HepG2 (cell line): Measurements from ENCODE around the gene PCAT7. TPM values are rescaled to one million over a fixed set of nuclear protein-coding genes. Genes with fewer than 3 reads are reported as not detected.

ENCODE experiments used
- ATF1 ChIP-seq: IDR thresholded peaks from 2 replicates; pipeline ENCODE4 v1.6.1; 2016; ENCODE audit warnings: mild to moderate bottlenecking, control low read depth
- CAMTA2 ChIP-seq: sonication (generic); formaldehyde crosslinking; IDR thresholded peaks from 2 replicates; pipeline ENCODE4 v1.4.0; 2020; ENCODE audit warnings: mild to moderate bottlenecking, missing genetic modification reagents, borderline replicate concordance
- HOXA3 ChIP-seq: sonication (generic); formaldehyde crosslinking; IDR thresholded peaks from 2 replicates; pipeline ENCODE4 v1.5.0; 2020; ENCODE audit warnings: missing genetic modification reagents
- KAT2B ChIP-seq: fragments of 150-350 bp; IDR thresholded peaks from 2 replicates; pipeline ENCODE4 v1.6.1; 2014; ENCODE audit warnings: low read depth, low read length, borderline replicate concordance
- MEF2D ChIP-seq: sonication (generic); formaldehyde crosslinking; IDR thresholded peaks from 2 replicates; pipeline ENCODE4 v1.5.1; 2020; ENCODE audit warnings: mild to moderate bottlenecking, missing genetic modification reagents
- POLR2AphosphoS2 ChIP-seq: IDR thresholded peaks from 2 replicates; pipeline ENCODE4 v1.6.1; 2011; ENCODE audit warnings: low read depth, low read length, improper control_type of control experiment
- SALL1 ChIP-seq: sonication (generic); formaldehyde crosslinking; IDR thresholded peaks from 2 replicates; pipeline ENCODE4 v1.8.0; 2022; ENCODE audit warnings: mild to moderate bottlenecking, missing genetic modification reagents
- THAP11 ChIP-seq: IDR thresholded peaks from 2 replicates; pipeline ENCODE4 v1.6.1; 2016; ENCODE audit warnings: missing biosample characterization, missing genetic modification reagents
- ZBTB42 ChIP-seq: sonication (generic); formaldehyde crosslinking; IDR thresholded peaks from 2 replicates; pipeline ENCODE4 v1.5.0; 2020; ENCODE audit warnings: mild to moderate bottlenecking, missing genetic modification reagents
- ZNF317 ChIP-seq: sonication (generic); formaldehyde crosslinking; IDR thresholded peaks from 2 replicates; pipeline ENCODE4 v1.5.0; 2020; ENCODE audit warnings: mild to moderate bottlenecking, missing genetic modification reagents
- ZNF652 ChIP-seq: IDR thresholded peaks from 2 replicates; pipeline ENCODE4 v1.6.1; 2016; ENCODE audit warnings: low read depth, borderline replicate concordance
- ZNF7 ChIP-seq: IDR thresholded peaks from 2 replicates; pipeline ENCODE4 v1.6.1; 2016; ENCODE audit warnings: missing biosample characterization, missing genetic modification reagents
- polyA plus RNA-seq, 8 experiments: library from polyadenylated mRNA; depleted of rRNA in 3 of 8; stranded (reverse) in 7 of 8; unstranded in 1 of 8; fragments of >200 nt; fragmentation: Illumina TruSeq in 4 of 8; extraction: Trizol in 4 of 8; gene quantifications; 2 replicates each; pipeline versions ENCODE4 v1.2.1 to v1.2.3, GENCODE V29; 2011 to 2016; ENCODE audit warnings: low read depth in 4 of 8, missing spikeins in 1 of 8, mixed read lengths in 1 of 8; ENCODE audit not compliant: insufficient read depth in 1 of 8
- total RNA-seq, 5 experiments: library from RNA; depleted of rRNA; stranded (reverse); fragments of >200 nt; fragmentation: Illumina TruSeq; extraction: Trizol; gene quantifications; 2 replicates each; pipeline ENCODE4 v1.2.3, GENCODE V29; 2016; ENCODE audit warnings: low read depth in 1 of 5
- TF ChIP-seq, protein P1 (sequence below): sonication (generic); formaldehyde crosslinking; IDR thresholded peaks from 2 replicates; pipeline ENCODE4 v1.4.0; 2020; ENCODE audit warnings: mild to moderate bottlenecking, missing genetic modification reagents
- TF ChIP-seq, protein P2 (sequence below): sonication (generic); formaldehyde crosslinking; IDR thresholded peaks from 2 replicates; pipeline ENCODE4 v1.4.0; 2020; ENCODE audit warnings: missing genetic modification reagents, borderline replicate concordance
- TF ChIP-seq, protein P3 (sequence below): sonication (generic); formaldehyde crosslinking; IDR thresholded peaks from 2 replicates; pipeline ENCODE4 v1.4.0; 2020; ENCODE audit warnings: missing genetic modification reagents, borderline replicate concordance

PCAT7 gene
- total and polyA plus RNA-seq, 2 of the 13 experiments (the other 11 are each of a cell fraction or from before 2014, with no cell fraction given): 2.3 to 3.9 TPM

DNA sequence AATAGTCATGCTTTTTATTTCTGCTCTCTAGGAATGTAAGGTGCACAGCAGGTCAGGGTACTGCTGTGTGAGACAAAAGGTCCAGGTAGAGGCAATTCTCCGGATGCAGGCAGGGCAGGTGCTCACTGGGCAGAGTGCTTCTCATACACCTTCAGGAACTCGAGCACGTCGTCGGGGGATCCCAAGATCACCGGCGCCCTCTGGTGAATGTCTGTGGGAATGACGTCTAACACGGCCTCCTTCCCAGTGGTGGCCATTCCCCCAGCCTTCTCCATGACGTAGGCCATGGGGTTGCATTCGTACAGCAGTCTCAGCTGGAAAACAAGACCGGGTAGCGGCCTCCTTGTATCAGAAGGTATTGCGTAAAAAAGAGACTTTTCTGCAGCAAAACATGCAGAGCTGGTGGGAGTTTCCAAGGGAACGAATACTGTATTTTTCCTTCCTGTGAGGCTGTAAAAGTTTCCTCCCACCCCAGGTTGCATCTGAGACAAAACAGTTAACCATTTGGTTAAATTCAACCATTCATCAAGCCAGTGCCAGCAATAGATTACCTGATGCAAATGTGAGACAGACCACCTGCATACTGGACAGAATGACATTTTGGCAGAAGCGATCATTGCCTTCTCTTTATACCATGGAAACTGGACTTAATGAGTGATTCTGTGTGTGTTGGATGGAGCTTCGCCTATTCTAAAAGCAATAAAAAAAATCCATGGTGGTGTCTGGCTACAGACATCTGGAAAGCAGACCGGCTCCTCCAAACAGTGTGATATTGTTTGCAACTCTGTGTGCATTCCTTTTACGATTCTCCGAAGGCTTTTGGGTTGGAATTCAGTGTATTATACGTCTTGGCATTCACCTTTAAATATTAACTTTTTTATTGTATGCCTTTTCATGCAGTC, 48.6 kb downstream of the PCAT7 start (continued):
- TF ChIP-seq, protein P1, sequence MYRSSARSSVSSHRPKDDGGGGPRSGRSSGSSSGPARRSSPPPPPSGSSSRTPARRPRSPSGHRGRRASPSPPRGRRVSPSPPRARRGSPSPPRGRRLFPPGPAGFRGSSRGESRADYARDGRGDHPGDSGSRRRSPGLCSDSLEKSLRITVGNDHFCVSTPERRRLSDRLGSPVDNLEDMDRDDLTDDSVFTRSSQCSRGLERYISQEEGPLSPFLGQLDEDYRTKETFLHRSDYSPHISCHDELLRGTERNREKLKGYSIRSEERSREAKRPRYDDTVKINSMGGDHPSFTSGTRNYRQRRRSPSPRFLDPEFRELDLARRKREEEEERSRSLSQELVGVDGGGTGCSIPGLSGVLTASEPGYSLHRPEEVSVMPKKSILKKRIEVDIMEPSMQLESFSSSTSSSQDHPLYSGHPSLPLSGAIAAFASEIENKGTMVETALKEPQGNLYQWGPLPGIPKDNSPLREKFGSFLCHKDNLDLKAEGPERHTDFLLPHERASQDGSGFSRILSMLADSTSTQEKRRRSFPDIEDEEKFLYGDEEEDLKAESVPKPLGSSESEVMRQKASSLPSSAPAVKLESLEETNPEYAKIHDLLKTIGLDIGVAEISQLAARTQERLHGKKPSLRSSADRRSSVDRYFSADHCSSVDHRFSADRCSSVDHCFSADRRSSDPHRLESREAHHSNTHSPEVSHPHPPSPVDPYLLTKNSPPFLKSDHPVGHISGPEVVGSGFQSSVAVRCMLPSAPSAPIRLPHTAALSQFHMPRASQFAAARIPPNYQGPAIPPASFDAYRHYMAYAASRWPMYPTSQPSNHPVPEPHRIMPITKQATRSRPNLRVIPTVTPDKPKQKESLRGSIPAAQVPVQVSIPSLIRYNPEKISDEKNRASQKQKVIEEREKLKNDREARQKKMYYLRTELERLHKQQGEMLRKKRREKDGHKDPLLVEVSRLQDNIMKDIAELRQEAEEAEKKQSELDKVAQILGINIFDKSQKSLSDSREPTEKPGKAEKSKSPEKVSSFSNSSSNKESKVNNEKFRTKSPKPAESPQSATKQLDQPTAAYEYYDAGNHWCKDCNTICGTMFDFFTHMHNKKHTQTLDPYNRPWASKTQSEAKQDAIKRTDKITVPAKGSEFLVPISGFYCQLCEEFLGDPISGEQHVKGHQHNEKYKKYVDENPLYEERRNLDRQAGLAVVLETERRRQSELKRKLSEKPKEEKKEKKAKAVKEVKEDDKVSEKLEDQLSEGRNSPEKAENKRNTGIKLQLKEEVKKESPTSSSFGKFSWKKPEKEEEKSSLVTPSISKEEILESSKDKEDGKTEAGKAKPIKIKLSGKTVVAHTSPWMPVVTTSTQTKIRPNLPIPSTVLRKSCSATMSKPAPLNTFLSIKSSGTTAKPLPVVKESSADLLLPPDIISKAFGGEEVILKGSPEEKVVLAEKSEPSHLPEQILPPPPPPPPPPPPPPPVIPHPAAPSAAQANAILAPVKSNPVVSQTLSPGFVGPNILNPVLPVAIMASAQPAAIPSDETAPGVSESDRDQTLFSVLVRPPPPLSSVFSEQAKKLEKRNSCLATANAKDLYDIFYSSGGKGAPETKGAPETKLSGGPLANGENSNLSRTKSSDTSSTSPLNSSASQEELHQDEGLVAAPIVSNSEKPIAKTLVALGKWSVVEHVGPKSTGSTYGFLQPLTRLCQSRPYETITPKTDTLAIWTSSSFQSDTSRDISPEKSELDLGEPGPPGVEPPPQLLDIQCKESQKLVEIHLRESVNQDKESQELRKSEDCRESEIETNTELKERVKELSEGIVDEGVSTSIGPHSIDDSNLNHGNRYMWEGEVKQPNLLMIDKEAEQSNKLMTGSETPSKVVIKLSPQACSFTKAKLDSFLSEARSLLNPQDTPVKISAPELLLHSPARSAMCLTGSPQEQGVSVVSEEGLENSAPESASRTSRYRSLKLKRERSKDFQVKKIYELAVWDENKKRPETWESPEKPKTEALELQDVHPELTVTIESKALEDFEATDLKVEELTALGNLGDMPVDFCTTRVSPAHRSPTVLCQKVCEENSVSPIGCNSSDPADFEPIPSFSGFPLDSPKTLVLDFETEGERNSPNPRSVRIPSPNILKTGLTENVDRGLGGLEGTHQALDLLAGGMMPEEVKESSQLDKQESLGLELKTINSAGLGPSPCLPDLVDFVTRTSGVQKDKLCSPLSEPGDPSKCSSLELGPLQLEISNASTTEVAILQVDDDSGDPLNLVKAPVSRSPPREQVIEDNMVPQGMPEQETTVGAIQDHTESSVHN (CRISPR knock-in tag): no peak
- no peak for TF ChIP-seq ZNF7
- no peak for TF ChIP-seq ZBTB42 (CRISPR knock-in tag)
- TF ChIP-seq MEF2D (CRISPR knock-in tag): no peak
- TF ChIP-seq HOXA3: peak; percentile 44; the same call in 1 of the 2 replicates
- TF ChIP-seq, protein P2, sequence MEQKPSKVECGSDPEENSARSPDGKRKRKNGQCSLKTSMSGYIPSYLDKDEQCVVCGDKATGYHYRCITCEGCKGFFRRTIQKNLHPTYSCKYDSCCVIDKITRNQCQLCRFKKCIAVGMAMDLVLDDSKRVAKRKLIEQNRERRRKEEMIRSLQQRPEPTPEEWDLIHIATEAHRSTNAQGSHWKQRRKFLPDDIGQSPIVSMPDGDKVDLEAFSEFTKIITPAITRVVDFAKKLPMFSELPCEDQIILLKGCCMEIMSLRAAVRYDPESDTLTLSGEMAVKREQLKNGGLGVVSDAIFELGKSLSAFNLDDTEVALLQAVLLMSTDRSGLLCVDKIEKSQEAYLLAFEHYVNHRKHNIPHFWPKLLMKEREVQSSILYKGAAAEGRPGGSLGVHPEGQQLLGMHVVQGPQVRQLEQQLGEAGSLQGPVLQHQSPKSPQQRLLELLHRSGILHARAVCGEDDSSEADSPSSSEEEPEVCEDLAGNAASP (CRISPR knock-in tag): no peak
- TF ChIP-seq THAP11: 0 out of 2 replicates have a peak, but pooled peaks have one; percentile 23
- TF ChIP-seq ATF1 (CRISPR knock-in tag): peak; percentile 76
- no peak for TF ChIP-seq POLR2AphosphoS2
- TF ChIP-seq CAMTA2: no peak
- TF ChIP-seq KAT2B: no peak
- TF ChIP-seq, protein P3, sequence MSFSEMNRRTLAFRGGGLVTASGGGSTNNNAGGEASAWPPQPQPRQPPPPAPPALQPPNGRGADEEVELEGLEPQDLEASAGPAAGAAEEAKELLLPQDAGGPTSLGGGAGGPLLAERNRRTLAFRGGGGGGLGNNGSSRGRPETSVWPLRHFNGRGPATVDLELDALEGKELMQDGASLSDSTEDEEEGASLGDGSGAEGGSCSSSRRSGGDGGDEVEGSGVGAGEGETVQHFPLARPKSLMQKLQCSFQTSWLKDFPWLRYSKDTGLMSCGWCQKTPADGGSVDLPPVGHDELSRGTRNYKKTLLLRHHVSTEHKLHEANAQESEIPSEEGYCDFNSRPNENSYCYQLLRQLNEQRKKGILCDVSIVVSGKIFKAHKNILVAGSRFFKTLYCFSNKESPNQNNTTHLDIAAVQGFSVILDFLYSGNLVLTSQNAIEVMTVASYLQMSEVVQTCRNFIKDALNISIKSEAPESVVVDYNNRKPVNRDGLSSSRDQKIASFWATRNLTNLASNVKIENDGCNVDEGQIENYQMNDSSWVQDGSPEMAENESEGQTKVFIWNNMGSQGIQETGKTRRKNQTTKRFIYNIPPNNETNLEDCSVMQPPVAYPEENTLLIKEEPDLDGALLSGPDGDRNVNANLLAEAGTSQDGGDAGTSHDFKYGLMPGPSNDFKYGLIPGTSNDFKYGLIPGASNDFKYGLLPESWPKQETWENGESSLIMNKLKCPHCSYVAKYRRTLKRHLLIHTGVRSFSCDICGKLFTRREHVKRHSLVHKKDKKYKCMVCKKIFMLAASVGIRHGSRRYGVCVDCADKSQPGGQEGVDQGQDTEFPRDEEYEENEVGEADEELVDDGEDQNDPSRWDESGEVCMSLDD (CRISPR knock-in tag): peak; percentile 99
- TF ChIP-seq ZNF317 (CRISPR knock-in tag): no peak
- peak; percentile 68 for TF ChIP-seq SALL1 (CRISPR knock-in tag)
- TF ChIP-seq ZNF652 (CRISPR knock-in tag): no peak
